Measurements from ENCODE around the gene TP53AIP1. TPM values are rescaled to one million over a fixed set of nuclear protein-coding genes. Genes with fewer than 3 reads are reported as not detected.

Gene TP53AIP1
- total RNA-seq, 1 donor from 2014 or later = 0.24 TPM

- H3K36me3 Mint-ChIP-seq = no peaks in the 10 kb centered on the region
- H3K4me1 Mint-ChIP-seq (ENCODE audit: unreplicated experiment) = peaks cover 15% of the 10 kb centered on the region
- TF ChIP-seq CTCF (conservative IDR thresholded peaks at IDR 0.05) = no peak
- no peaks in the 10 kb centered on the region for H3K9me3 Mint-ChIP-seq
- H3K4me3 Mint-ChIP-seq = no peak overlapping the region
- DNase-seq (ENCODE audit: extremely low spot score, unreplicated experiment) = no peak
- no peak overlapping the region for H3K27ac Mint-ChIP-seq
- H3K27me3 Mint-ChIP-seq = peaks cover 55% of the 10 kb centered on the region
These were observed 35.1 kb downstream of the TP53AIP1 start for GRCh38 chr11:128907585-128907984.

GRCh38 chr11:128906185-128907050 is 36.3 kb downstream of the TP53AIP1 start:
- no peak for TF ChIP-seq CTCF (conservative IDR thresholded peaks at IDR 0.05)
- no peak overlapping the region for H3K27ac Mint-ChIP-seq
- no peaks in the 10 kb centered on the region for H3K9me3 Mint-ChIP-seq
- H3K4me1 Mint-ChIP-seq (ENCODE audit: unreplicated experiment) = peaks cover 24% of the 10 kb centered on the region
- DNase-seq (ENCODE audit: extremely low spot score, unreplicated experiment) = no peak
- peak overlapping the region; percentile 78 for H3K4me3 Mint-ChIP-seq
- no peaks in the 10 kb centered on the region for H3K36me3 Mint-ChIP-seq
- peaks cover 66% of the 10 kb centered on the region for H3K27me3 Mint-ChIP-seq

- peaks cover 24% of the 10 kb centered on the region for H3K4me1 Mint-ChIP-seq (ENCODE audit: unreplicated experiment)
- DNase-seq (ENCODE audit: extremely low spot score, unreplicated experiment) = no peak
- peak overlapping the region; percentile 78 for H3K4me3 Mint-ChIP-seq
- no peaks in the 10 kb centered on the region for H3K36me3 Mint-ChIP-seq
- H3K27me3 Mint-ChIP-seq = peaks cover 75% of the 10 kb centered on the region
- TF ChIP-seq CTCF (conservative IDR thresholded peaks at IDR 0.05) = peak; percentile 70
- H3K9me3 Mint-ChIP-seq = no peaks in the 10 kb centered on the region
- no peak overlapping the region for H3K27ac Mint-ChIP-seq
These were observed 37.1 kb downstream of the TP53AIP1 start for GRCh38 chr11:128905345-128906184.

- no peak for DNase-seq (ENCODE audit: extremely low spot score, unreplicated experiment)
- H3K9me3 Mint-ChIP-seq = no peaks in the 10 kb centered on the region
- no peaks in the 10 kb centered on the region for H3K36me3 Mint-ChIP-seq
- TF ChIP-seq CTCF (conservative IDR thresholded peaks at IDR 0.05) = no peak
- H3K4me1 Mint-ChIP-seq (ENCODE audit: unreplicated experiment) = peaks cover 24% of the 10 kb centered on the region
- H3K27me3 Mint-ChIP-seq = peaks cover 82% of the 10 kb centered on the region
- peak overlapping the region; percentile 80 for H3K4me3 Mint-ChIP-seq
- no peak overlapping the region for H3K27ac Mint-ChIP-seq
These were observed 37.9 kb downstream of the TP53AIP1 start for GRCh38 chr11:128904656-128905344.

- peaks cover 24% of the 10 kb centered on the region for H3K4me1 Mint-ChIP-seq (ENCODE audit: unreplicated experiment)
- no peak overlapping the region for H3K27ac Mint-ChIP-seq
- H3K4me3 Mint-ChIP-seq = peak overlapping the region; percentile 80
- H3K9me3 Mint-ChIP-seq = no peaks in the 10 kb centered on the region
- no peaks in the 10 kb centered on the region for H3K36me3 Mint-ChIP-seq
- no peak for DNase-seq (ENCODE audit: extremely low spot score, unreplicated experiment)
- no peak for TF ChIP-seq CTCF (conservative IDR thresholded peaks at IDR 0.05)
- H3K27me3 Mint-ChIP-seq = peaks cover 80% of the 10 kb centered on the region
These were observed 38.4 kb downstream of the TP53AIP1 start for GRCh38 chr11:128904303-128904655.
